ENCODE results near the gene PILRA. TPM values are rescaled to one million over a fixed set of nuclear protein-coding genes. Genes with fewer than 3 reads are reported as not detected.

The PILRA gene
- total RNA-seq, 1 donor from 2014 or later, result not detected

- TF ChIP-seq CTCF (IDR thresholded peaks at IDR 0.05; ENCODE audit: insufficient read depth, low read length, severe bottlenecking), result no peak
- DNase-seq (ENCODE audit: low read depth) (no peak), FAIRE-seq (no peak)
- Histone ChIP-seq H3K27me3 (ENCODE audit: control insufficient read depth, insufficient read depth, low read length) (no peaks in the 10 kb centered on the region), H3K4me3 (ENCODE audit: low read depth, low read length) (no peak overlapping the region), H3K36me3 (ENCODE audit: control insufficient read depth, insufficient read depth, low read length) (peaks cover 11% of the 10 kb centered on the region)
Measured at GRCh38 chr7:100432053-100432452, 58.8 kb downstream of the PILRA start.

GRCh38 chr7:100432621-100433275 is 59.5 kb downstream of the PILRA start:
- FAIRE-seq (no peak), DNase-seq (ENCODE audit: low read depth) (no peak)
- Histone ChIP-seq H3K36me3 (ENCODE audit: control insufficient read depth, insufficient read depth, low read length) (peaks cover 11% of the 10 kb centered on the region), H3K27me3 (ENCODE audit: control insufficient read depth, insufficient read depth, low read length) (no peaks in the 10 kb centered on the region), H3K4me3 (ENCODE audit: low read depth, low read length) (no peak overlapping the region)
- TF ChIP-seq CTCF (IDR thresholded peaks at IDR 0.05; ENCODE audit: insufficient read depth, low read length, severe bottlenecking), result no peak

GRCh38 chr7:100433276-100433591 is 59.9 kb downstream of the PILRA start:
- FAIRE-seq (no peak), DNase-seq (ENCODE audit: low read depth) (no peak)
- Histone ChIP-seq H3K36me3 (ENCODE audit: control insufficient read depth, insufficient read depth, low read length) (peaks cover 11% of the 10 kb centered on the region), H3K27me3 (ENCODE audit: control insufficient read depth, insufficient read depth, low read length) (no peaks in the 10 kb centered on the region), H3K4me3 (ENCODE audit: low read depth, low read length) (no peak overlapping the region)
- no peak for TF ChIP-seq CTCF (IDR thresholded peaks at IDR 0.05; ENCODE audit: insufficient read depth, low read length, severe bottlenecking)

- FAIRE-seq (no peak), DNase-seq (ENCODE audit: low read depth) (no peak)
- no peak for TF ChIP-seq CTCF (IDR thresholded peaks at IDR 0.05; ENCODE audit: insufficient read depth, low read length, severe bottlenecking)
- Histone ChIP-seq H3K27me3 (ENCODE audit: control insufficient read depth, insufficient read depth, low read length) (no peaks in the 10 kb centered on the region), H3K4me3 (ENCODE audit: low read depth, low read length) (no peak overlapping the region), H3K36me3 (ENCODE audit: control insufficient read depth, insufficient read depth, low read length) (peaks cover 11% of the 10 kb centered on the region)
Measured at GRCh38 chr7:100433592-100434296, 60.5 kb downstream of the PILRA start.

- FAIRE-seq, result no peak
- H3K36me3 ChIP-seq (ENCODE audit: control insufficient read depth, insufficient read depth, low read length), result peaks cover 11% of the 10 kb centered on the region
- no peaks in the 10 kb centered on the region for H3K27me3 ChIP-seq (ENCODE audit: control insufficient read depth, insufficient read depth, low read length)
- H3K4me3 ChIP-seq (ENCODE audit: low read depth, low read length), result peak overlapping the region; percentile 69
- no peak for TF ChIP-seq CTCF (IDR thresholded peaks at IDR 0.05; ENCODE audit: insufficient read depth, low read length, severe bottlenecking)
- DNase-seq (ENCODE audit: low read depth), result no peak
Measured at GRCh38 chr7:100434297-100435144, 61.2 kb downstream of the PILRA start.
